CD4-positive, alpha-beta T cell (primary cell): ENCODE results near the gene NLRX1. TPM values are rescaled to one million over a fixed set of nuclear protein-coding genes. Genes with fewer than 3 reads are reported as not detected.

ENCODE experiments used
- ATAC-seq: fragments of 200-7000 bp; cut with Tn5 transposase; one replicate; pipeline ENCODE4 v1.10.0; 2022; ENCODE audit warnings: mild to moderate bottlenecking; ENCODE audit not compliant: poor library complexity
- CTCF ChIA-PET: fragments of 350-600 bp; sonication (Branson Sonifier 250); formaldehyde crosslinking; loops from one replicate; lab custom pipeline; 2021; ENCODE audit warnings: antibody characterized with exemption, inconsistent platforms; lab: Charles Lee
- POLR2A ChIA-PET: fragments of 350-600 bp; sonication (Branson Sonifier 250); formaldehyde crosslinking; loops from one replicate; lab custom pipeline; 2021; ENCODE audit warnings: antibody characterized with exemption, inconsistent platforms; lab: Charles Lee
- DNase-seq, 14 experiments: peaks; one replicate each; pipeline ENCODE4 v3.0.0-alpha.2; 2013 to 2020; ENCODE audit warnings: mixed read lengths in 2 of 14
- H3K27ac ChIP-seq, 2 donors: one replicate each; pipeline versions ENCODE4 v1.5.1 to v1.7.0; 2013; ENCODE audit warnings: low read length in 2 of 2, low read depth in 1 of 2, mild to moderate bottlenecking in 1 of 2
- H3K27me3 ChIP-seq, 2 experiments: 1 replicate in 1 of 2; 2 replicates in 1 of 2; pipeline versions ENCODE4 v1.6.1 to v1.7.0; 2013; ENCODE audit warnings: low read length in 2 of 2, control low read depth in 1 of 2, mild to moderate bottlenecking in 1 of 2, moderate library complexity in 1 of 2; ENCODE audit not compliant: insufficient read depth in 2 of 2, control insufficient read depth in 1 of 2
- H3K36me3 ChIP-seq: one replicate; pipeline ENCODE4 v1.6.1; 2013; ENCODE audit warnings: low read length, control low read depth; ENCODE audit not compliant: insufficient read depth
- H3K4me1 ChIP-seq: one replicate; pipeline ENCODE4 v1.6.1; 2013; ENCODE audit warnings: low read length, control low read depth; ENCODE audit not compliant: insufficient read depth
- H3K4me3 ChIP-seq: one replicate; pipeline ENCODE4 v1.5.1; 2013; ENCODE audit warnings: mild to moderate bottlenecking, low read length, moderate library complexity
- H3K9me3 ChIP-seq, 2 experiments: 1 replicate in 1 of 2; 2 replicates in 1 of 2; pipeline versions ENCODE4 v1.6.1 to v1.7.0; 2013; ENCODE audit warnings: low read length in 2 of 2, mild to moderate bottlenecking in 2 of 2, control low read depth in 1 of 2, moderate library complexity in 1 of 2; ENCODE audit not compliant: control insufficient read depth in 1 of 2, insufficient read depth in 1 of 2
- H3K27ac Mint-ChIP-seq: one replicate; pipeline ENCODE4 v1.8.0; 2020; ENCODE audit warnings: mixed read lengths
- H3K27me3 Mint-ChIP-seq: one replicate; pipeline ENCODE4 v1.8.0; 2021; ENCODE audit warnings: mixed read lengths
- H3K36me3 Mint-ChIP-seq: one replicate; pipeline ENCODE4 v1.8.0; 2021; ENCODE audit warnings: low read depth, mixed read lengths
- H3K4me1 Mint-ChIP-seq: one replicate; pipeline ENCODE4 v1.8.0; 2021; ENCODE audit warnings: low read depth, mixed read lengths
- H3K4me3 Mint-ChIP-seq: one replicate; pipeline ENCODE4 v1.8.0; 2020; ENCODE audit warnings: mild to moderate bottlenecking, mixed read lengths
- H3K9me3 Mint-ChIP-seq: one replicate; pipeline ENCODE4 v1.8.0; 2020; ENCODE audit warnings: mixed read lengths
- intact Hi-C, 2 experiments: fragments of 100-400 bp; cut with DNase I in 1 of 2; cut with micrococcal nuclease in 1 of 2; formaldehyde crosslinking; loops; one replicate each; pipeline versions ENCODE4 v1.15.1 to v1.9.0; 2023 to 2025; cut with DNase I, micrococcal nuclease
- total RNA-seq, 174 experiments: library from RNA in 2 of 174; stranded (reverse) in 2 of 174; gene quantifications; one replicate each; pipeline ENCODE4 v1.2.3 and lab custom pipeline; 2021 to 2026
- TF ChIP-seq, protein P1 (sequence below): fragments of 200-600 bp; IDR thresholded peaks from one replicate; pipeline ENCODE4 v1.8.0; 2022; ENCODE audit warnings: antibody characterized with exemption, mild to moderate bottlenecking

NLRX1 gene
- total RNA-seq, 2 experiments from 2014 or later = 4.2 to 5.4 TPM

DNA sequence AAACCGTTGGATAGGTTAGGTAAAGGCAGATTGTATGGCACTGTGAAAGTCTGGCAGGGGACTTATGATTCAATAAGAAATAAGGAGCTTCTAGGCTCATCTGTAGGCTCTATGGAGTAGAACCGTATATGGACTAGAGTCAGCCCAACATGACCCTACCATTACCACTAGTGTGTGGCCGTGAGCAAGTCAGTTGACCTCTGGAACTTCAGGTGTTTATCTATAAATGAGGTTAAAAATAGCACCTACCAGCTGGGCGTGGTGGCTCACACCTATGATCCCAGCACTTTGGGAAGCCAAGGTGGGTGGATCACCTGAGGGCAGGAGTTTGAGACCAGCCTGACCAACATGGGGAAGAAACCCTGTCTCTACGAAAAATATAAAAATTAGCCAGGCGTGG lies 42.7 kb upstream of the NLRX1 start:
- peaks cover 65% of the 10 kb centered on the region for H3K36me3 Mint-ChIP-seq
- TF ChIP-seq, protein P1, sequence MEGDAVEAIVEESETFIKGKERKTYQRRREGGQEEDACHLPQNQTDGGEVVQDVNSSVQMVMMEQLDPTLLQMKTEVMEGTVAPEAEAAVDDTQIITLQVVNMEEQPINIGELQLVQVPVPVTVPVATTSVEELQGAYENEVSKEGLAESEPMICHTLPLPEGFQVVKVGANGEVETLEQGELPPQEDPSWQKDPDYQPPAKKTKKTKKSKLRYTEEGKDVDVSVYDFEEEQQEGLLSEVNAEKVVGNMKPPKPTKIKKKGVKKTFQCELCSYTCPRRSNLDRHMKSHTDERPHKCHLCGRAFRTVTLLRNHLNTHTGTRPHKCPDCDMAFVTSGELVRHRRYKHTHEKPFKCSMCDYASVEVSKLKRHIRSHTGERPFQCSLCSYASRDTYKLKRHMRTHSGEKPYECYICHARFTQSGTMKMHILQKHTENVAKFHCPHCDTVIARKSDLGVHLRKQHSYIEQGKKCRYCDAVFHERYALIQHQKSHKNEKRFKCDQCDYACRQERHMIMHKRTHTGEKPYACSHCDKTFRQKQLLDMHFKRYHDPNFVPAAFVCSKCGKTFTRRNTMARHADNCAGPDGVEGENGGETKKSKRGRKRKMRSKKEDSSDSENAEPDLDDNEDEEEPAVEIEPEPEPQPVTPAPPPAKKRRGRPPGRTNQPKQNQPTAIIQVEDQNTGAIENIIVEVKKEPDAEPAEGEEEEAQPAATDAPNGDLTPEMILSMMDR = no peak
- peaks cover 48% of the 10 kb centered on the region for H3K36me3 ChIP-seq
- ATAC-seq (no peak), DNase-seq (no peak)
- no peaks in the 10 kb centered on the region for H3K9me3 ChIP-seq
- peaks cover 22% of the 10 kb centered on the region for H3K4me1 ChIP-seq
- H3K27ac ChIP-seq = no peak overlapping the region
- H3K27me3 ChIP-seq = no peaks in the 10 kb centered on the region
- no peak overlapping the region for H3K27ac Mint-ChIP-seq
- H3K4me3 ChIP-seq = no peak overlapping the region
- POLR2A ChIA-PET = interaction anchor here (0.7 to 1.6 kb wide), 2 partner anchors 10 to 31 kb away, joined by 3 to 5 read pairs; a partner anchor contains a TSS
- H3K27me3 Mint-ChIP-seq = no peaks in the 10 kb centered on the region
- CTCF ChIA-PET = no interaction called here
- intact Hi-C loops = no loop called here
- no peak overlapping the region for H3K4me3 Mint-ChIP-seq
- peaks cover 44% of the 10 kb centered on the region for H3K4me1 Mint-ChIP-seq
- H3K9me3 Mint-ChIP-seq = no peaks in the 10 kb centered on the region

DNA sequence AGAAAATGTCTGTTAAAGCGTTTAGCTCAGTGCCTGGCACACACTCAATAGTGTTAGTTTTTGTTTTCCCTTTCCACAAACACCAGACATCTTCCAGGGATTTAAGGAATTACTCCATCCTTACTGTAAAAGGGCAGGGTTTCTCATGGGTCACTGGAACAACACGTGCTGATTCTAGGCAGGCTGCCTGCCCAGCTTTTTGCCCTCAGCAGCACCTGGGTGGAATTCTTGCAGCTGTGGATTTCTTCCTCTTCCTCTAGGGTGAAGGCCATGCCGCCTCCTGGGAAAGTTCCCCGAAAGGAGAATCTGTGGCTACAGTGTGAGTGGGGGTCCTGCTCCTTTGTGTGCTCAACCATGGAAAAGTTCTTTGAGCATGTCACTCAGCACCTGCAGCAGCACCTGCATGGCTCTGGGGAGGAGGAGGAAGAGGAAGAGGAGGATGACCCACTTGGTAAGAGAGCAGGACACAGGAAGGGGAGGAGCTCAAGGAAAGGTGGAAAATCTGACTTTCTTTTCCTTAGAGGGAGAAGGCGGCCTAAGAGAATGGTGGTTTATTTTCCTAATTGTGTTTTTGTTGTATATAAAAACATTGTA lies 41.8 kb upstream of the NLRX1 start:
- Mint-ChIP-seq H3K4me3 (no peak overlapping the region), H3K27me3 (no peaks in the 10 kb centered on the region), H3K27ac (peak overlapping the region; percentile 72), H3K4me1 (peaks cover 34% of the 10 kb centered on the region), H3K9me3 (no peaks in the 10 kb centered on the region), H3K36me3 (peaks cover 67% of the 10 kb centered on the region)
- peaks cover 58% of the 10 kb centered on the region for H3K36me3 ChIP-seq
- no peaks in the 10 kb centered on the region for H3K27me3 ChIP-seq
- ChIA-PET CTCF (interaction anchor here (0.7 kb wide), 1 partner anchor 157 kb away, joined by 3 read pairs; no protein-coding TSS in a partner anchor), POLR2A (interaction anchor here (0.7 to 1.6 kb wide), 2 partner anchors 11 to 32 kb away, joined by 3 to 5 read pairs; a partner anchor contains a TSS)
- intact Hi-C loops = no loop called here
- ATAC-seq (no peak), DNase-seq (no peak)
- no peak overlapping the region for H3K27ac ChIP-seq
- no peaks in the 10 kb centered on the region for H3K9me3 ChIP-seq
- peaks cover 18% of the 10 kb centered on the region for H3K4me1 ChIP-seq
- TF ChIP-seq, protein P1 = no peak
- no peak overlapping the region for H3K4me3 ChIP-seq

DNA sequence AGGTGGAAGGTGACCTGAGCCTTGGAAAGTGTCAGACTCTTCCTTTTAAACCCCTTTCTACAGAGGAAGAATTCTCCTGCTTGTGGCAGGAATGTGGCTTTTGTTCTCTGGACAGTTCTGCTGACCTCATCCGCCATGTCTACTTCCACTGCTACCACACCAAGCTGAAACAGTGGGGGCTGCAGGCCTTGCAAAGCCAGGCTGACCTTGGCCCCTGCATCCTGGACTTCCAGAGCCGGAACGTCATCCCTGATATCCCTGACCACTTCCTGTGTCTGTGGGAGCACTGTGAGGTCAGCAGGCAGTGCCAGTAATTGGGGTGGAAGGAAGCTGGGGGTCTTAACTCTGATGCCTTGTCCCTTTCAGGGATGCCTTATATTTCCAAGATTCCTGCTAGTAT lies 37.9 kb upstream of the NLRX1 start:
- Mint-ChIP-seq H3K27ac (no peak overlapping the region), H3K9me3 (no peaks in the 10 kb centered on the region), H3K27me3 (no peaks in the 10 kb centered on the region), H3K4me3 (no peak overlapping the region), H3K36me3 (peaks cover 65% of the 10 kb centered on the region), H3K4me1 (peaks cover 9% of the 10 kb centered on the region)
- H3K36me3 ChIP-seq = peaks cover 74% of the 10 kb centered on the region
- no peak for ATAC-seq
- no peak for DNase-seq
- H3K4me3 ChIP-seq = no peak overlapping the region
- POLR2A ChIA-PET = interaction anchor here (1.0 kb wide), 1 partner anchor 15 kb away, joined by 4 read pairs; no protein-coding TSS in a partner anchor
- intact Hi-C loops = no loop called here
- H3K9me3 ChIP-seq = no peaks in the 10 kb centered on the region
- H3K27me3 ChIP-seq = no peaks in the 10 kb centered on the region
- TF ChIP-seq, protein P1 = no peak
- CTCF ChIA-PET = interaction anchor here (0.6 kb wide), 1 partner anchor 84 kb away, joined by 3 read pairs; no protein-coding TSS in a partner anchor
- peaks cover 6% of the 10 kb centered on the region for H3K4me1 ChIP-seq
- H3K27ac ChIP-seq = no peak overlapping the region
